HK-2 (cell line): ENCODE measurements around the gene SEL1L2.

Experiments
- DNase-seq: peaks from one replicate; pipeline ENCODE4 v3.0.0-alpha.2; 2018; ENCODE audit not compliant: unreplicated experiment

Gene SEL1L2

GRCh38 chr20:13929836-13930235 lies 60.6 kb downstream of the SEL1L2 start:
- no peak for DNase-seq

GRCh38 chr20:13928901-13929300 lies 61.5 kb downstream of the SEL1L2 start:
- DNase-seq = no peak

GRCh38 chr20:13927171-13927570 lies 63.2 kb downstream of the SEL1L2 start:
- DNase-seq = no peak

- no peak for DNase-seq
Measured at GRCh38 chr20:13922241-13922640, 68.2 kb downstream of the SEL1L2 start.

- DNase-seq = no peak
Measured at GRCh38 chr20:13915284-13915683, 75.1 kb downstream of the SEL1L2 start.

GRCh38 chr20:13913572-13913971 lies 76.8 kb downstream of the SEL1L2 start:
- no peak for DNase-seq

GRCh38 chr20:13913131-13913530 lies 77.3 kb downstream of the SEL1L2 start:
- no peak for DNase-seq

- no peak for DNase-seq
Measured at GRCh38 chr20:13910492-13910891, 79.9 kb downstream of the SEL1L2 start.

- no peak for DNase-seq
Measured at GRCh38 chr20:13909067-13909466, 81.3 kb downstream of the SEL1L2 start.

- no peak for DNase-seq
Measured at GRCh38 chr20:13904766-13905165, 85.6 kb downstream of the SEL1L2 start.

GRCh38 chr20:13900496-13900895 lies 89.9 kb downstream of the SEL1L2 start:
- no peak for DNase-seq

GRCh38 chr20:13898012-13898612 lies 92.3 kb downstream of the SEL1L2 start:
- no peak for DNase-seq

- no peak for DNase-seq
Measured at GRCh38 chr20:13891575-13891974, 98.8 kb downstream of the SEL1L2 start.

GRCh38 chr20:13884803-13885202 lies 105.6 kb downstream of the SEL1L2 start:
- no peak for DNase-seq

- DNase-seq = no peak
Measured at GRCh38 chr20:13883425-13883824, 107.0 kb downstream of the SEL1L2 start.

GRCh38 chr20:13878566-13878965 lies 111.8 kb downstream of the SEL1L2 start:
- no peak for DNase-seq

GRCh38 chr20:13877793-13878192 lies 112.6 kb downstream of the SEL1L2 start:
- no peak for DNase-seq

- DNase-seq = no peak
Measured at GRCh38 chr20:13875265-13875811, 115.1 kb downstream of the SEL1L2 start.

GRCh38 chr20:13874394-13875157 lies 115.8 kb downstream of the SEL1L2 start:
- DNase-seq = no peak

GRCh38 chr20:13873831-13874230 lies 116.6 kb downstream of the SEL1L2 start:
- DNase-seq = no peak

- no peak for DNase-seq
Measured at GRCh38 chr20:13870170-13870748, 120.2 kb downstream of the SEL1L2 start.

- DNase-seq = no peak
Measured at GRCh38 chr20:13868331-13868730, 122.1 kb downstream of the SEL1L2 start.

- no peak for DNase-seq
Measured at GRCh38 chr20:13865791-13866351, 124.5 kb downstream of the SEL1L2 start.
